Adrenal gland (tissue), 12 donors: Measurements from ENCODE around the gene GPRASP2. TPM values are rescaled to one million over a fixed set of nuclear protein-coding genes. Genes with fewer than 3 reads are reported as not detected.

Experiments used
- DNase-seq, 7 donors: peaks; one replicate each; pipeline ENCODE4 v3.0.0-alpha.2; 2019 to 2020
- H3K27ac ChIP-seq, 5 donors: fragments of 200-600 bp; sonication (generic) in 4 of 5; 1 replicate in 3 of 5; 2 replicates in 2 of 5; pipeline versions ENCODE4 v1.5.1 to v1.8.0; 2016 to 2020; ENCODE audit warnings: mild to moderate bottlenecking in 1 of 5
- H3K27me3 ChIP-seq: fragments of 200-600 bp; 2 replicates; pipeline ENCODE4 v1.8.0; 2021
- H3K36me3 ChIP-seq, 2 donors: fragments of 200-600 bp; replicated peaks in 1 of 2; 1 replicate in 1 of 2; 2 replicates in 1 of 2; pipeline versions ENCODE4 v1.5.1 to v1.8.0; 2018 to 2022
- H3K4me1 ChIP-seq, 2 donors: fragments of 200-600 bp; replicated peaks in 1 of 2; 1 replicate in 1 of 2; 2 replicates in 1 of 2; pipeline versions ENCODE4 v1.5.1 to v1.8.0; 2018 to 2021
- H3K4me3 ChIP-seq, 4 donors: fragments of 200-600 bp; sonication (generic) in 3 of 4; one replicate each; pipeline ENCODE4 v1.5.1; 2016 to 2018
- H3K9me3 ChIP-seq, 3 donors: fragments of 200-600 bp; sonication (generic) in 1 of 3; replicated peaks in 1 of 3; 1 replicate in 2 of 3; 2 replicates in 1 of 3; pipeline versions ENCODE4 v1.5.1 to v1.8.0; 2016 to 2021
- POLR2A ChIP-seq, 2 donors: fragments of 450-650 bp; IDR thresholded peaks; one replicate each; pipeline ENCODE4 v1.6.1; 2017; ENCODE audit warnings: antibody characterized with exemption in 2 of 2, mild to moderate bottlenecking in 2 of 2, moderate library complexity in 1 of 2
- WGBS, 4 donors: extraction: QIAGEN DNeasy Blood & Tissue Kit in 2 of 4; methylation state at CpG; one replicate each; pipeline versions ENCODE4 v1.1.5 to v1.1.7; 2013 to 2017; 5-methylcytosine and 5-hydroxymethylcytosine counted together
- intact Hi-C, 2 donors: fragments of 100-400 bp; cut with DNase I; formaldehyde crosslinking; loops; one replicate each; pipeline versions ENCODE4 v1.14.1 to v1.15.0; 2022 to 2023
- polyA plus RNA-seq, 3 donors: library from polyadenylated mRNA; stranded (reverse); fragments of 200-250 nt in 2 of 3; fragments of 350-450 nt in 1 of 3; fragmentation: Illumina TruSeq in 1 of 3; extraction: RNeasy Lipid Tissue Mini Kit (QIAGEN cat#74804) in 1 of 3; gene quantifications; one replicate each; pipeline ENCODE4 v1.2.3, GENCODE V29; 2013 to 2014
- small RNA-seq, 2 donors: library from RNA; depleted of rRNA; stranded (forward); fragments of <200 nt; gene quantifications; one replicate each; pipeline ENCODE3, GENCODE V24; 2016
- total RNA-seq, 9 donors: library from RNA; depleted of rRNA in 4 of 9; stranded (reverse); fragments of >200 nt in 4 of 9; fragments of 120-200 nt in 1 of 9; fragmentation: NEBNext Ultra II Directional in 1 of 9; extraction: Animal tissue kit (Norgen Biotek cat#: 25700) in 1 of 9; gene quantifications; one replicate each; pipeline versions ENCODE4 v1.1.0 to v1.2.4, GENCODE V29; 2013 to 2023
- TF ChIP-seq, protein P1 (sequence below), 6 experiments: fragments of 450-650 bp in 4 of 6; fragments of 200-600 bp in 2 of 6; sonication (generic) in 1 of 6; IDR thresholded peaks; 1 replicate in 5 of 6; 2 replicates in 1 of 6; pipeline versions ENCODE4 v1.5.1 to v1.8.0; 2016 to 2021; ENCODE audit warnings: antibody characterized with exemption in 6 of 6, mild to moderate bottlenecking in 2 of 6, moderate library complexity in 1 of 6
- donor health status: healthy with polysubstance abuse.
- donor health status: Bipolar disorder and iron deficiency.
- donor health status: DM: yes; HTN: yes; CAD: no.
- donor health status: DM: no; HTN: no; CAD: no.
- donor health status: DM: no; HTN: no; CAD: no.
- donor health status: DM: yes; HTN: yes; CAD: no.

The GPRASP2 gene
- total and polyA plus RNA-seq, 12 donors = 6.9 to 58.9 (median 20.7) TPM

DNA sequence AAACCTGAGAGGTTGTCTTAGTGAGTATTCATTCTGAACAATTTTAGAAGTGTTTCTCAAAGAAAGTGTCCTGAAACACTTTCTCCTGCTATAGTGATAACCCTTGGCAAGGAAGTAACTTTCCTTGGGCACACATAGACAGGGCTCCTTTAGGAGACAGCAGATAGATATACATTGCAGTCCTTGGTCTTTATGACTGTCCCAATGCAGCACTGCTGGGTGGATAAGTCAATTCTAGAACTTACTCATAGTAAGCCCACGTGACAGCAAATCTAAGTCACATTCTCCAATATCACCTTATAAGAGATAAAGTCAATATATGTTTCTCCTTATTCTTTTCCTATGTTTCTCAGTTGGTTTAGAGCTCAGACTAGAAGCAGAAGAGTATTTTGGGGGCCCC is 55.0 kb downstream of the GPRASP2 start:
- H3K27me3 ChIP-seq = no peaks in the 10 kb centered on the region
- no peak for DNase-seq
- no peak overlapping the region for H3K4me3 ChIP-seq
- no peaks in the 10 kb centered on the region for H3K36me3 ChIP-seq
- intact Hi-C loops = no loop called here
- TF ChIP-seq, protein P1, sequence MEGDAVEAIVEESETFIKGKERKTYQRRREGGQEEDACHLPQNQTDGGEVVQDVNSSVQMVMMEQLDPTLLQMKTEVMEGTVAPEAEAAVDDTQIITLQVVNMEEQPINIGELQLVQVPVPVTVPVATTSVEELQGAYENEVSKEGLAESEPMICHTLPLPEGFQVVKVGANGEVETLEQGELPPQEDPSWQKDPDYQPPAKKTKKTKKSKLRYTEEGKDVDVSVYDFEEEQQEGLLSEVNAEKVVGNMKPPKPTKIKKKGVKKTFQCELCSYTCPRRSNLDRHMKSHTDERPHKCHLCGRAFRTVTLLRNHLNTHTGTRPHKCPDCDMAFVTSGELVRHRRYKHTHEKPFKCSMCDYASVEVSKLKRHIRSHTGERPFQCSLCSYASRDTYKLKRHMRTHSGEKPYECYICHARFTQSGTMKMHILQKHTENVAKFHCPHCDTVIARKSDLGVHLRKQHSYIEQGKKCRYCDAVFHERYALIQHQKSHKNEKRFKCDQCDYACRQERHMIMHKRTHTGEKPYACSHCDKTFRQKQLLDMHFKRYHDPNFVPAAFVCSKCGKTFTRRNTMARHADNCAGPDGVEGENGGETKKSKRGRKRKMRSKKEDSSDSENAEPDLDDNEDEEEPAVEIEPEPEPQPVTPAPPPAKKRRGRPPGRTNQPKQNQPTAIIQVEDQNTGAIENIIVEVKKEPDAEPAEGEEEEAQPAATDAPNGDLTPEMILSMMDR (IDR thresholded peaks at IDR 0.05) = no peak
- no peak for TF ChIP-seq POLR2A (IDR thresholded peaks at IDR 0.05)
- no peaks in the 10 kb centered on the region for H3K9me3 ChIP-seq
- H3K27ac ChIP-seq = no peak overlapping the region
- WGBS, 4 donors = 59 to 84% (median 76%) methylated on average over 1 of the region's 1 CpG
- peaks cover 0 to 10% of the 10 kb centered on the region in 2 donors for H3K4me1 ChIP-seq

Small RNA genes within 50 kb of the gene (small RNA-seq; reads per million reads assigned to genes)
- gene RNU6-589P = 0 reads per million in 2 donors

Other genes with a start within 250 kb of the GPRASP2 start
- gene TCP11X2, start 240.6 kb upstream of the GPRASP2 start, total RNA-seq = under 1 TPM in 1 of 9 donors, not detected in 8; 0.28 TPM
- under 1 TPM in 1 of 3 donors, not detected in 2; 0.37 TPM for gene TCP11X2, start 240.6 kb upstream of the GPRASP2 start, polyA plus RNA-seq
- 10 to 100 TPM in 1 of 9 donors, 1 to 10 TPM in 4, under 1 TPM in 1, not detected in 3; 0.69 to 12.6 (median 1.7) TPM for gene TMSB15A, start 195.7 kb upstream of the GPRASP2 start, total RNA-seq
- gene TMSB15A, start 195.7 kb upstream of the GPRASP2 start, polyA plus RNA-seq = 1 to 10 TPM in 1 of 3 donors, under 1 TPM in 2; 0.27 to 2.5 (median 0.64) TPM
- gene ARMCX5, start 112.9 kb upstream of the GPRASP2 start, total RNA-seq = 10 to 100 TPM in 7 of 9 donors, 1 to 10 TPM in 2; 8.9 to 24.5 (median 14.4) TPM
- 10 to 100 TPM in 1 of 3 donors, 1 to 10 TPM in 2; 6.4 to 21.6 (median 7.0) TPM for gene ARMCX5, start 112.9 kb upstream of the GPRASP2 start, polyA plus RNA-seq
- gene GPRASP1, start 61.0 kb upstream of the GPRASP2 start, total RNA-seq = 10 to 100 TPM in 8 of 9 donors, 1 to 10 TPM in 1; 3.7 to 46.7 (median 14.8) TPM
- 10 to 100 TPM; 15.0 to 30.2 (median 27.3) TPM for gene GPRASP1, start 61.0 kb upstream of the GPRASP2 start, polyA plus RNA-seq
- 10 to 100 TPM in 1 of 9 donors, 1 to 10 TPM in 8; 3.6 to 10.8 (median 7.2) TPM for gene GPRASP3, start 8.3 kb downstream of the GPRASP2 start, total RNA-seq
- gene GPRASP3, start 8.3 kb downstream of the GPRASP2 start, polyA plus RNA-seq = 1 to 10 TPM in 2 of 3 donors, under 1 TPM in 1; 0.77 to 6.9 (median 1.4) TPM
- gene RAB40AL, start 224.8 kb downstream of the GPRASP2 start, total RNA-seq = 1 to 10 TPM in 2 of 9 donors, under 1 TPM in 3, not detected in 4; 0.80 to 3.1 (median 0.97) TPM
- gene RAB40AL, start 224.8 kb downstream of the GPRASP2 start, polyA plus RNA-seq = 1 to 10 TPM in 1 of 3 donors, under 1 TPM in 1, not detected in 1; 0.20 to 1.5 TPM